ENCODE measurements around the gene COL4A2.

DNA sequence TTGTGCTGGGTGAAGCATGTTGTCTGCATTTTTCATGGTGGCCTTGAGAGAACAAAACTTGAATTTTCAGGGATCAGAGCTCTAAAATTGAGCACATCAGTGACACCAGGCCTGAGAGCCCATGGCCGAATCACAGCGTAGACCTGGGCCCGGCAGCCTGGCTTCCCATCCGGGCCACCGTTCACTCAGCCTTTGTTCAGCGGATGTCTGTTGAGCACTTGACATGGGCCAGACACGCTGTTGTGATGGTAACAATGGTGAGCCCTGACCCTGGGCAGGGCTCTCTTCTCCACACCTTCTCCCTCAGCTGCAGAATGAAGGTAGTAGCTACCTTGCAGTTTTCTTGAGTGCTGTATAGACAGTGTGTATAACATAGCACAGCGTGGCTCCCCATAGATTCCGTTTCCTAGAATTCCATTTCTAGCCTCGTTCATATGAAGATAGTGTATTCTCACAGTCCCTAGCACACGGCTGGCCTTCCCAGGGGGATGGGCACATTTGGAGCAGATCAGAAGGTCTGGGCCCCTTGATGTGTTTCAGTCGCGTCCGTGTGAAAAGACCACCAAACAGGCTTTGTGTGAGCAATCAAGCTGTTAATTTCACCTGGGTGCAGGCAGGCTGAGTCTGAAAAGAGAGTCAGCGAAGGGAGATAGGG lies 179.1 kb downstream of the COL4A2 start:
- TF ChIP-seq, protein P1, sequence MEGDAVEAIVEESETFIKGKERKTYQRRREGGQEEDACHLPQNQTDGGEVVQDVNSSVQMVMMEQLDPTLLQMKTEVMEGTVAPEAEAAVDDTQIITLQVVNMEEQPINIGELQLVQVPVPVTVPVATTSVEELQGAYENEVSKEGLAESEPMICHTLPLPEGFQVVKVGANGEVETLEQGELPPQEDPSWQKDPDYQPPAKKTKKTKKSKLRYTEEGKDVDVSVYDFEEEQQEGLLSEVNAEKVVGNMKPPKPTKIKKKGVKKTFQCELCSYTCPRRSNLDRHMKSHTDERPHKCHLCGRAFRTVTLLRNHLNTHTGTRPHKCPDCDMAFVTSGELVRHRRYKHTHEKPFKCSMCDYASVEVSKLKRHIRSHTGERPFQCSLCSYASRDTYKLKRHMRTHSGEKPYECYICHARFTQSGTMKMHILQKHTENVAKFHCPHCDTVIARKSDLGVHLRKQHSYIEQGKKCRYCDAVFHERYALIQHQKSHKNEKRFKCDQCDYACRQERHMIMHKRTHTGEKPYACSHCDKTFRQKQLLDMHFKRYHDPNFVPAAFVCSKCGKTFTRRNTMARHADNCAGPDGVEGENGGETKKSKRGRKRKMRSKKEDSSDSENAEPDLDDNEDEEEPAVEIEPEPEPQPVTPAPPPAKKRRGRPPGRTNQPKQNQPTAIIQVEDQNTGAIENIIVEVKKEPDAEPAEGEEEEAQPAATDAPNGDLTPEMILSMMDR (IDR thresholded peaks at IDR 0.05), result no peak
- TF ChIP-seq POLR2A (IDR thresholded peaks at IDR 0.05) (no peak), EP300 (IDR thresholded peaks at IDR 0.05; ENCODE audit: low read depth) (no peak), POLR2AphosphoS5 (IDR thresholded peaks at IDR 0.05) (no peak)

Data from transverse colon (tissue), 4 donors.